ENCODE measurements around the gene POGLUT2.

GRCh38 chr13:102812611-102813287 lies 14.0 kb upstream of the POGLUT2 start:
- no peak for TF ChIP-seq FOS (IDR thresholded peaks at IDR 0.05; ENCODE audit: borderline replicate concordance, insufficient read depth, low read length)
- TF ChIP-seq, protein P1, sequence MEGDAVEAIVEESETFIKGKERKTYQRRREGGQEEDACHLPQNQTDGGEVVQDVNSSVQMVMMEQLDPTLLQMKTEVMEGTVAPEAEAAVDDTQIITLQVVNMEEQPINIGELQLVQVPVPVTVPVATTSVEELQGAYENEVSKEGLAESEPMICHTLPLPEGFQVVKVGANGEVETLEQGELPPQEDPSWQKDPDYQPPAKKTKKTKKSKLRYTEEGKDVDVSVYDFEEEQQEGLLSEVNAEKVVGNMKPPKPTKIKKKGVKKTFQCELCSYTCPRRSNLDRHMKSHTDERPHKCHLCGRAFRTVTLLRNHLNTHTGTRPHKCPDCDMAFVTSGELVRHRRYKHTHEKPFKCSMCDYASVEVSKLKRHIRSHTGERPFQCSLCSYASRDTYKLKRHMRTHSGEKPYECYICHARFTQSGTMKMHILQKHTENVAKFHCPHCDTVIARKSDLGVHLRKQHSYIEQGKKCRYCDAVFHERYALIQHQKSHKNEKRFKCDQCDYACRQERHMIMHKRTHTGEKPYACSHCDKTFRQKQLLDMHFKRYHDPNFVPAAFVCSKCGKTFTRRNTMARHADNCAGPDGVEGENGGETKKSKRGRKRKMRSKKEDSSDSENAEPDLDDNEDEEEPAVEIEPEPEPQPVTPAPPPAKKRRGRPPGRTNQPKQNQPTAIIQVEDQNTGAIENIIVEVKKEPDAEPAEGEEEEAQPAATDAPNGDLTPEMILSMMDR (IDR thresholded peaks at IDR 0.05; ENCODE audit: extremely low read depth in 1 of 2, insufficient read depth in 1 of 2, low read depth in 1 of 2, low read length in 2 of 2), result no peak
